KMS-11 (cell line): ENCODE data around the gene CASP14.
A peak's percentile ranks its signal among the peaks of the same experiment; 100 is the strongest.
"Not testable (repeated sequence)": the region's sequence is repeated elsewhere in the genome, so short reads cannot be mapped to it uniquely, and the experiment has no call there.

Source experiments
- H2AFZ ChIP-seq: fragments of 200-600 bp; sonication (generic); 2 replicates; pipeline ENCODE4 v1.6.1; 2016; ENCODE audit warnings: antibody characterized with exemption, mixed run types, low read depth
- H3K27ac ChIP-seq: fragments of 200-600 bp; sonication (generic); 2 replicates; pipeline ENCODE4 v1.6.1; 2016; ENCODE audit warnings: mild to moderate bottlenecking, mixed run types
- H3K27me3 ChIP-seq: fragments of 200-600 bp; sonication (generic); 2 replicates; pipeline ENCODE4 v1.6.1; 2017; ENCODE audit warnings: mild to moderate bottlenecking, low read depth, mixed run types, moderate library complexity; ENCODE audit not compliant: insufficient read depth
- H3K36me3 ChIP-seq: fragments of 200-600 bp; sonication (generic); 2 replicates; pipeline ENCODE4 v1.6.1; 2017; ENCODE audit warnings: mild to moderate bottlenecking, mixed run types; ENCODE audit not compliant: insufficient read depth
- H3K4me1 ChIP-seq: fragments of 200-600 bp; sonication (generic); 2 replicates; pipeline ENCODE4 v1.6.1; 2016; ENCODE audit warnings: mild to moderate bottlenecking, low read depth, mixed run types; ENCODE audit not compliant: poor library complexity, severe bottlenecking
- H3K4me2 ChIP-seq: fragments of 200-600 bp; sonication (generic); 2 replicates; pipeline ENCODE4 v1.7.0; 2016; ENCODE audit warnings: mild to moderate bottlenecking, mixed run types
- H3K4me3 ChIP-seq: fragments of 200-600 bp; sonication (generic); IDR thresholded peaks from 2 replicates; pipeline ENCODE4 v1.6.1; 2017; ENCODE audit warnings: low read depth, low read length, mixed read lengths; ENCODE audit not compliant: insufficient read depth
- H3K79me2 ChIP-seq: fragments of 200-600 bp; sonication (generic); 2 replicates; pipeline ENCODE4 v1.6.1; 2016; ENCODE audit warnings: low read depth, mixed run types; ENCODE audit not compliant: insufficient read depth
- H3K9ac ChIP-seq: fragments of 200-600 bp; sonication (generic); 2 replicates; pipeline ENCODE4 v1.6.1; 2016; ENCODE audit warnings: mild to moderate bottlenecking, mixed run types
- H4K20me1 ChIP-seq: fragments of 200-600 bp; sonication (generic); 2 replicates; pipeline ENCODE4 v1.6.1; 2016; ENCODE audit warnings: mild to moderate bottlenecking, mixed run types; ENCODE audit not compliant: insufficient read depth
- TF ChIP-seq, protein P1 (sequence below): fragments of 200-600 bp; sonication (generic); conservative IDR thresholded peaks from 2 replicates; pipeline ENCODE4 v1.6.1; 2017; ENCODE audit warnings: low read depth, mild to moderate bottlenecking, antibody characterized with exemption, low read length, moderate library complexity, mixed read lengths

The CASP14 gene

DNA sequence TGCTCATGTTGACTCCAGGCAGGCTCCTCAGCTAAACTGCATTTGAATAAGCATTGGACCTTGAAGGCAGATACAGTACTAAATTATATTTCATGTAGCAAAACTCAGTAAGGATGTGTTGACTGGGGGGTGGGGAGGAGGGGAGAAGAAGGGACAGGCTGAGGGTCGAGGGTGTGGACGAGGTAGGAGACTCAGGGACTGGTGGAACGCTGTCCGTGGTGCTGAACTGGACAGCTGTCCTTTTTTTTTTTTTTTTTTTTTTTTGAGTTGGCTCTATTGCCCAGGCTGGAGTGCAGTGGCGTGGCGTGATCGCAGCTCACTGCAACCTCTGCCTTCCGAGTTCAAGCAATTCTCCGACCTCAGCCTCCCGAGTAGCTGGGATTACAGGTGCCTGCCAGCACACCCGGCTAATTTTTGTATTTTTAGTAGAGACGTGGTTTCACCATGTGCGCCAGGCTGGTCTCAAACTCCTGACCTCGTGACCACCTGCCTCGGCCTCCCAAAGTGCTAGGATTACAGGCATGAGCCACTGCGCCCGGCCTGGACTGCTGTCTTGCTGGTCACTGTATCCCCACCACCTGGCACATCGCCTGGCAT, 33.2 kb upstream of the CASP14 start:
- H3K79me2 ChIP-seq = no peaks in the 10 kb centered on the region
- H3K9ac ChIP-seq = no peak overlapping the region

DNA sequence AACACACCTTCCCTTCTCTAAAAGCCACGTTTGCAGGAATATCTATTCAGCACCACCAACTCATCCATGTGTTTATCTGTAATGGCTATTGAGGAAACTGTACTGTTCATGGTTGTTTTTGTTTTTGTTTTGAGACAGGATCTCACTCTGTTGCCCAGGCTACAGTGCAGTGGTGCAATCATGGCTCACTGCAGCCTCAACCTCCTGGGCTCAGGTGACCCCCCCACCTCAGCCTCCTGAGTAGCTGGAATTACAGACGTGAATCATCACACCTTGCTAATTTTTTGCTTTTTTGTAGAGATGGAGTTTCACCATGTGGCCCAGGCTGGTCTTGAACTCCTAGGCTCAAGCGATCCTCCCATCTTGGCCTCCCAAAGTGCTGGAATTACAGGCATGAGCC, 30.4 kb upstream of the CASP14 start:
- H3K4me3 ChIP-seq, H2AFZ ChIP-seq, H3K4me1 ChIP-seq, H3K27me3 ChIP-seq, H3K4me2 ChIP-seq, H3K79me2 ChIP-seq, H3K36me3 ChIP-seq, H3K27ac ChIP-seq, H4K20me1 ChIP-seq, H3K9ac ChIP-seq: not testable (repeated sequence)

More for the DNA sequence above, 33.2 kb upstream of the CASP14 start:
- H3K4me1 ChIP-seq = no peaks in the 10 kb centered on the region
- no peak overlapping the region for H3K4me2 ChIP-seq
- no peak overlapping the region for H3K27ac ChIP-seq
- no peaks in the 10 kb centered on the region; the same call in 1 of the 2 replicates for H3K27me3 ChIP-seq
- H4K20me1 ChIP-seq = no peaks in the 10 kb centered on the region
- TF ChIP-seq, protein P1, sequence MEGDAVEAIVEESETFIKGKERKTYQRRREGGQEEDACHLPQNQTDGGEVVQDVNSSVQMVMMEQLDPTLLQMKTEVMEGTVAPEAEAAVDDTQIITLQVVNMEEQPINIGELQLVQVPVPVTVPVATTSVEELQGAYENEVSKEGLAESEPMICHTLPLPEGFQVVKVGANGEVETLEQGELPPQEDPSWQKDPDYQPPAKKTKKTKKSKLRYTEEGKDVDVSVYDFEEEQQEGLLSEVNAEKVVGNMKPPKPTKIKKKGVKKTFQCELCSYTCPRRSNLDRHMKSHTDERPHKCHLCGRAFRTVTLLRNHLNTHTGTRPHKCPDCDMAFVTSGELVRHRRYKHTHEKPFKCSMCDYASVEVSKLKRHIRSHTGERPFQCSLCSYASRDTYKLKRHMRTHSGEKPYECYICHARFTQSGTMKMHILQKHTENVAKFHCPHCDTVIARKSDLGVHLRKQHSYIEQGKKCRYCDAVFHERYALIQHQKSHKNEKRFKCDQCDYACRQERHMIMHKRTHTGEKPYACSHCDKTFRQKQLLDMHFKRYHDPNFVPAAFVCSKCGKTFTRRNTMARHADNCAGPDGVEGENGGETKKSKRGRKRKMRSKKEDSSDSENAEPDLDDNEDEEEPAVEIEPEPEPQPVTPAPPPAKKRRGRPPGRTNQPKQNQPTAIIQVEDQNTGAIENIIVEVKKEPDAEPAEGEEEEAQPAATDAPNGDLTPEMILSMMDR = no peak
- no peak overlapping the region for H2AFZ ChIP-seq
- H3K36me3 ChIP-seq = no peaks in the 10 kb centered on the region
- H3K4me3 ChIP-seq = no peak overlapping the region

- Histone ChIP-seq H3K79me2 (no peaks in the 10 kb centered on the region), H3K36me3 (no peaks in the 10 kb centered on the region), H3K9ac (no peak overlapping the region), H3K4me2 (no peak overlapping the region), H4K20me1 (no peaks in the 10 kb centered on the region), H3K4me3 (no peak overlapping the region), H3K27me3 (peaks cover 3% of the 10 kb centered on the region; the same call in 1 of the 2 replicates), H2AFZ (no peak overlapping the region), H3K4me1 (no peaks in the 10 kb centered on the region), H3K27ac (no peak overlapping the region)
- TF ChIP-seq, protein P1 = no peak
These were observed 27.8 kb upstream of the CASP14 start for GRCh38 chr19:15021286-15022007.

DNA sequence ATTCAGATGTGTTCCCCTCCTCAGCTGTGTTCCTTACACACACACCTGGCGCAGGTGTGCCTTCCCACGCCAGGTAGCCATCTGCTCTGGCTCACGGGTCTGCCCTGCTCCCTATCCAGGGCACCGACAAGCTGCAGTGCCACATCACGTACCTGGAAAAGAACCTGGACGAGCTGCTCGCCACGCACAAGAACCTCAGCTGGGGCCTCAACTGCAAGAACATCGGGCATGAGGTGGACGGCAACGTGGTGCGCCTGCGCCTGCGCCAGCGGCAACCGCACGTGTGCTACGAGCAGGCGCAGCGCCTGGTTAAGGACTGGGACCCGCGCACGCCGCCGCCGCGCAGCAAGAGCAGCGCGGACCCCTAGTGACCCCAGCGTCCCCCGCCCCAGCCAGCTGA, 26.5 kb upstream of the CASP14 start:
- Histone ChIP-seq H3K27me3 (peaks cover 7% of the 10 kb centered on the region; the same call in 1 of the 2 replicates), H3K79me2 (no peaks in the 10 kb centered on the region), H3K36me3 (no peaks in the 10 kb centered on the region), H2AFZ (no peak overlapping the region), H3K27ac (no peak overlapping the region), H4K20me1 (no peaks in the 10 kb centered on the region), H3K4me1 (no peaks in the 10 kb centered on the region), H3K4me3 (no peak overlapping the region), H3K4me2 (no peak overlapping the region), H3K9ac (no peak overlapping the region)
- TF ChIP-seq, protein P1 = no peak

- Histone ChIP-seq H3K4me3 (no peak overlapping the region), H3K36me3 (no peaks in the 10 kb centered on the region), H4K20me1 (no peaks in the 10 kb centered on the region), H2AFZ (no peak overlapping the region), H3K4me2 (no peak overlapping the region), H3K27me3 (peaks cover 7% of the 10 kb centered on the region; the same call in 1 of the 2 replicates), H3K9ac (no peak overlapping the region), H3K4me1 (no peaks in the 10 kb centered on the region), H3K79me2 (no peaks in the 10 kb centered on the region), H3K27ac (no peak overlapping the region)
- TF ChIP-seq, protein P1 = 0 out of 2 replicates have a peak, but pooled peaks have one; percentile 16
These were observed 24.1 kb upstream of the CASP14 start for GRCh38 chr19:15025217-15025616.
